ENCODE data around the gene HMG20B.
"Not testable (repeated sequence)": the region's sequence is repeated elsewhere in the genome, so short reads cannot be mapped to it uniquely, and the experiment has no call there.

The HMG20B gene

DNA sequence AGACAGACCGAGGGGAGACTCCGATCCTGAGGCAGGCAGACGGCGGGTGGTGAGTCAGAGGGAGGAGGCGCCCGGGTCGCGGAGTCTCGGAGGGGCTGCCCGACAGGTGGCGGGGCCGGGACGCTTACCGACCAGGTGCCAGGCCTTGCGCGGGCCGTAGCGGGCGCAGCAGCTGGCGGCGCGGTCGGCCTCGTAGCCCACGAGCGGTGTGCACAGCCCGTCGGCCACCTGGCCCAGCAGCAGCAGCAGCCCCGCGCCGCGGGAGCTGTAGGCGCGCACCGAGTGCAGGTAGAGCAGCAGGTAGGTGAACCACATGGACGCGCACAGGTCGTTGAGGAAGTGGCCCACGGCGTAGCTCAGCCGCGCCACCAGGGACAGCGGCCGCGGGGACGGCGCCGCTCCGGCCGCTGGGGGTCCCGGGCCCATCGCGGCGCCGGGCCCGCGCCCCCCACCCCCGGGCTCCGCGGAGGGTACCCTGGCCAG, 15.7 kb upstream of the HMG20B start:
- TF ChIP-seq, protein P1, sequence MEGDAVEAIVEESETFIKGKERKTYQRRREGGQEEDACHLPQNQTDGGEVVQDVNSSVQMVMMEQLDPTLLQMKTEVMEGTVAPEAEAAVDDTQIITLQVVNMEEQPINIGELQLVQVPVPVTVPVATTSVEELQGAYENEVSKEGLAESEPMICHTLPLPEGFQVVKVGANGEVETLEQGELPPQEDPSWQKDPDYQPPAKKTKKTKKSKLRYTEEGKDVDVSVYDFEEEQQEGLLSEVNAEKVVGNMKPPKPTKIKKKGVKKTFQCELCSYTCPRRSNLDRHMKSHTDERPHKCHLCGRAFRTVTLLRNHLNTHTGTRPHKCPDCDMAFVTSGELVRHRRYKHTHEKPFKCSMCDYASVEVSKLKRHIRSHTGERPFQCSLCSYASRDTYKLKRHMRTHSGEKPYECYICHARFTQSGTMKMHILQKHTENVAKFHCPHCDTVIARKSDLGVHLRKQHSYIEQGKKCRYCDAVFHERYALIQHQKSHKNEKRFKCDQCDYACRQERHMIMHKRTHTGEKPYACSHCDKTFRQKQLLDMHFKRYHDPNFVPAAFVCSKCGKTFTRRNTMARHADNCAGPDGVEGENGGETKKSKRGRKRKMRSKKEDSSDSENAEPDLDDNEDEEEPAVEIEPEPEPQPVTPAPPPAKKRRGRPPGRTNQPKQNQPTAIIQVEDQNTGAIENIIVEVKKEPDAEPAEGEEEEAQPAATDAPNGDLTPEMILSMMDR (IDR thresholded peaks at IDR 0.05; ENCODE audit: borderline replicate concordance, insufficient read depth, low read depth, low read length) = 0 out of 2 replicates have a peak, but pooled peaks have one; percentile 8

GRCh38 chr19:3557461-3558248, 15.1 kb upstream of the HMG20B start, which contains the start of gene MFSD12:
Gene MFSD12, minus strand, starts transcription at chr19:3557586. Its CDS starts 183 bp downstream, at chr19:3557403.
- H3K4me3 ChIP-seq (ENCODE audit: low read depth, low read length) = peak within 1 kb of the TSS; percentile 91
- TF ChIP-seq, protein P1 (IDR thresholded peaks at IDR 0.05; ENCODE audit: borderline replicate concordance, insufficient read depth, low read depth, low read length) = no peak

More for the DNA sequence above, 15.7 kb upstream of the HMG20B start:
- H3K4me3 ChIP-seq (ENCODE audit: low read depth, low read length) = peak overlapping the region; percentile 91

- TF ChIP-seq, protein P1 (IDR thresholded peaks at IDR 0.05; ENCODE audit: borderline replicate concordance, insufficient read depth, low read depth, low read length) = no peak
- no peak overlapping the region for H3K4me3 ChIP-seq (ENCODE audit: low read depth, low read length)
Measured at GRCh38 chr19:3563709-3564524, 8.8 kb upstream of the HMG20B start.

- H3K4me3 ChIP-seq (ENCODE audit: low read depth, low read length) = no peak overlapping the region
- TF ChIP-seq, protein P1 (IDR thresholded peaks at IDR 0.05; ENCODE audit: borderline replicate concordance, insufficient read depth, low read depth, low read length) = no peak
Measured at GRCh38 chr19:3565139-3565538, 7.6 kb upstream of the HMG20B start.

DNA sequence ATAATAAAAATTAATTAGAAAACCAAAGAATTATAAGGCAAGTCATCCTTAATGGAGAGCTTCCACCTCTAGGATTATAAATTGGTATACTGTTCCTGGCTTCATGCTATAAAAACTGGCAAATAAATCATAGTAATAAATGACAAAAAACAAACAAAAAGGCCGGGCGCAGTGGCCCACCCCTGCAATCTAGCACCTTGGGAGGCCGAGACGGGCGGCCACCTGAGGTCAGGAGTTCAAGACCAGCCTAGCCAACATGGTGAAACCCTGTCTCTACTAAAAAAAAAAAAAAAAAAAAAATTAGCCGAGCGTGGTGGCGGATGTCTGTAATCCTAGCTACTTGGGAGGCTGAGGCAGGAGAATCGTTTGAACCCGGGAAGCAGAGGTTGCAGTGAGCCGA, 2.7 kb upstream of the HMG20B start:
- not testable (repeated sequence) for H3K4me3 ChIP-seq (ENCODE audit: low read depth, low read length)

DNA sequence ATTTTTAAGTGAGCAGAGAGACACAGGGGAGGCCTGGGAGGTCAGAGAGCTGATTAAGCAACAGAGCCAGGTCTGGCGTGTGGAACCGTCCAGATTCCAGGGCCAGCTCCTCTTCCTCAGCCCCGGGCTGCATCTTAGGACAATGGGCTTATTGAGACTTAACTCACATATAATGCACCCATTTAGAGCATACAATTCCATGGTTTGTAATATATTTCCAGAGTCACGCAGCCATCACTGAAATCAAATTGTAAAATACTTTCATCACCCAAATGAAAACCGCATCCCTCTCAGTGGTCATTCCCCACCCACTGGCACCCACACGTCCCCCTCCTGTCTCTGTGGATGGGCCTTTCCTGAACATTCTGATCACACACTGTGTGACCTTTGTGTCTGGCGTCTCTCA, 2.1 kb upstream of the HMG20B start:
- TF ChIP-seq, protein P1 (IDR thresholded peaks at IDR 0.05; ENCODE audit: borderline replicate concordance, insufficient read depth, low read depth, low read length) = no peak
- H3K4me3 ChIP-seq (ENCODE audit: low read depth, low read length) = no peak overlapping the region

DNA sequence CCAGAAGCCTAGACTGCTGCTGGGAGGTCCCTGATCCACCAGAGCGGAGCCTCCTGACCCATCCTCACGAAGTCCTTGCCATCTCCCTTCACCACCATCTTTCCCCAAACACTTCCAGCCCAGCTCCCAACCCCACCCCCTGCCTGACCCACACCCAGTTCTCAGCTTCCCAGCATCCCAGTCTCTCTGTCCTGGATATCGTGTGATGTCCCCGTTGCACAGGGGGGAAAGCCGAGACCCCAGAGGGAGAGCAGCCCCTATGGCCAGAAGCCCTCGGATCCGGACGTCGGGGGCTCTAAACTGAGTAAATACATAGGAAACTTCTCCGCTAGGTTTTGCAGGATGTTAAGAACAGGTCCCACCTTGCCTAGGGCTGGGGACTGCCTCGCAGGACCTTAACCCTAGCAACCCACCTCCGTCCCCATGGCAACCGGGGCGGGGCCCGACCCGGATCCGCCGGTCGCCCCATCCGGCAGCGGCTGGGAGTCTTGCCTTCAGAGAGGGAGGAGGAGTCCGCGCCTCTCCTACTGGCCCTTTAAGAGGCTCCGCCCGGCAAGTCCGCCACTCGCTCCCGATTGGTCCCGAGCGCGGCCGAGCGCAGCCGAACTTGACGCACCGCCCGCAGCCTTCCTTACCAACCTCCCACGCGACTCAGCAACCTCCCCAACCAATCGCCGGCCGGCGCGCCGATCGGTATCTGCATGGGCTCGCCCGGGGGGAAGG, 451 bp upstream of the HMG20B start:
- H3K4me3 ChIP-seq (ENCODE audit: low read depth, low read length) = peak overlapping the region; percentile 42
- TF ChIP-seq, protein P1 (IDR thresholded peaks at IDR 0.05; ENCODE audit: borderline replicate concordance, insufficient read depth, low read depth, low read length) = no peak

Measured in GM12875 (cell line).